NT2/D1 (cell line): ENCODE results near the gene GTPBP10.

Source experiments
- SUZ12 ChIP-seq: IDR thresholded peaks from 2 replicates; pipeline ENCODE4 v1.6.1; 2011; ENCODE audit not compliant: insufficient read length, insufficient read depth; ENCODE audit errors: extremely low read depth
- YY1 ChIP-seq: IDR thresholded peaks from 2 replicates; pipeline ENCODE4 v1.6.1; 2011; ENCODE audit not compliant: insufficient read length, insufficient read depth

DNA sequence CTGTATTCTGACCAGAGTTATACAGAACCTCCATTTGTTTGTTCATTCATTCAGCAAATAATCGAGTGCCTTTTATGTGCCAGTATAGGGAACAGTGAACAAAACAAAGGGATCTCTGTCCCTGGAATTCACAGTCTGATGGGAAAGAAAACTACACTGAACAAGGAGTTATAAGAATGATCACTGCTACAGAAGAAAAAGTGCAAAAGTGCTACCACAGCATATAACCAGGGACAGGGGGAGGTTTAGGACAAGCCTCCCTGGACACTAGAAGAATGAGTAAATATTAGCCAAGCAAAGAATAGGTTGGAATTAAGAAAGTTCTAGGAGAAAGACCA, 60.9 kb downstream of the GTPBP10 start:
- TF ChIP-seq YY1 = no peak
- TF ChIP-seq SUZ12 = no peak
